SH-SY5Y (cell line): ENCODE measurements around the gene KRT17.

Experiments
- GATA2 ChIP-seq: IDR thresholded peaks from 2 replicates; pipeline ENCODE4 v1.6.1; 2011; ENCODE audit warnings: mild to moderate bottlenecking, low read depth, low read length
- GATA3 ChIP-seq: IDR thresholded peaks from 2 replicates; pipeline ENCODE4 v1.6.1; 2011; ENCODE audit warnings: low read depth, mild to moderate bottlenecking, low read length, moderate library complexity

DNA sequence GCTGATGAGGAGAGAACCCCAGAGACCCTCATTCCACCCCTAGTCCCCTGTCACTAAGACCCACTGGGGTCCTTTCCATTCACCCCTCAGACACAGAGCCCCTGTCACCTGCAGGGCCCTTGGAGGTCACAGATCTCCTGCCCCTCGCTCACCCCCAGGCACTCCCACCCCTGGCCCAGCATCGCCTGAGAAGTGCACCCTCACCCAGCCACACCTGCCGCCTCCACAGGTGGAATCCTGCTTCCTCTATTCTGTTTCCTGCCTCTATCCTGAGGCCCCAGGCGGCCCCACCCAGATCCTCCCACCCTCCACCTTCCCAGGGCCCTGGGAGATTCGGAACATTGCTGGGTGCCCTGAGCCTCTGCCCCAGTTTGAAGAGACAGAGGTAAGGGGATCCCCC is 13.8 kb upstream of the KRT17 start:
- no peak for TF ChIP-seq GATA3
- no peak for TF ChIP-seq GATA2
